NCI-H510A treated with DMSO at 0.1 percent for 48 hours (cell line): Measurements from ENCODE around the gene AKIRIN2.

Source experiments
- DNase-seq: peaks from one replicate; lab custom pipeline; 2025; lab: John Stamatoyannopoulos, UW

The AKIRIN2 gene

GRCh38 chr6:87655824-87656223, 46.2 kb downstream of the AKIRIN2 start:
- DNase-seq: no peak

- DNase-seq: no peak
Observed at GRCh38 chr6:87654875-87655454, 47.1 kb downstream of the AKIRIN2 start.

- DNase-seq: no peak
Observed at GRCh38 chr6:87654122-87654521, 47.9 kb downstream of the AKIRIN2 start.

GRCh38 chr6:87653074-87653962, 48.7 kb downstream of the AKIRIN2 start:
- DNase-seq: no peak

GRCh38 chr6:87645080-87645479, 57.0 kb downstream of the AKIRIN2 start:
- no peak for DNase-seq

- DNase-seq: no peak
Observed at GRCh38 chr6:87641065-87641692, 60.9 kb downstream of the AKIRIN2 start.

GRCh38 chr6:87639373-87639772, 62.7 kb downstream of the AKIRIN2 start:
- DNase-seq: no peak

- no peak for DNase-seq
Observed at GRCh38 chr6:87637106-87637505, 64.9 kb downstream of the AKIRIN2 start.

- DNase-seq: no peak
Observed at GRCh38 chr6:87636315-87636714, 65.7 kb downstream of the AKIRIN2 start.

- no peak for DNase-seq
Observed at GRCh38 chr6:87633851-87634250, 68.2 kb downstream of the AKIRIN2 start.

GRCh38 chr6:87630746-87631145, 71.3 kb downstream of the AKIRIN2 start:
- no peak for DNase-seq

- DNase-seq: no peak
Observed at GRCh38 chr6:87628881-87629280, 73.2 kb downstream of the AKIRIN2 start.

GRCh38 chr6:87628424-87628823, 73.6 kb downstream of the AKIRIN2 start:
- DNase-seq: no peak
